Endothelial cell of umbilical vein (primary cell): ENCODE results near the gene LAMA4.

Experiments
- EZH2 ChIP-seq: IDR thresholded peaks from 2 replicates; pipeline ENCODE4 v1.6.1; 2012; ENCODE audit warnings: borderline replicate concordance, low read depth, mild to moderate bottlenecking, moderate library complexity, low read length, inconsistent platforms; ENCODE audit not compliant: severe bottlenecking
- POLR2A ChIP-seq: IDR thresholded peaks from 2 replicates; pipeline ENCODE4 v1.6.1; 2012; ENCODE audit warnings: low read depth, mild to moderate bottlenecking, control low read depth, low read length
- TF ChIP-seq, protein P1 (sequence below), 2 donors: IDR thresholded peaks; 1 replicate in 1 of 2; 2 replicates in 1 of 2; pipeline ENCODE4 v1.5.1; 2011; ENCODE audit warnings: low read length in 2 of 2, mild to moderate bottlenecking in 2 of 2, moderate library complexity in 2 of 2, control low read depth in 1 of 2, inconsistent platforms in 1 of 2, low read depth in 1 of 2; ENCODE audit not compliant: insufficient read depth in 1 of 2; ENCODE audit errors: extremely low read depth in 1 of 2

GRCh38 chr6:112215488-112216284 lies 38.7 kb downstream of the LAMA4 start:
- TF ChIP-seq POLR2A (no peak), EZH2 (no peak)
- TF ChIP-seq, protein P1, sequence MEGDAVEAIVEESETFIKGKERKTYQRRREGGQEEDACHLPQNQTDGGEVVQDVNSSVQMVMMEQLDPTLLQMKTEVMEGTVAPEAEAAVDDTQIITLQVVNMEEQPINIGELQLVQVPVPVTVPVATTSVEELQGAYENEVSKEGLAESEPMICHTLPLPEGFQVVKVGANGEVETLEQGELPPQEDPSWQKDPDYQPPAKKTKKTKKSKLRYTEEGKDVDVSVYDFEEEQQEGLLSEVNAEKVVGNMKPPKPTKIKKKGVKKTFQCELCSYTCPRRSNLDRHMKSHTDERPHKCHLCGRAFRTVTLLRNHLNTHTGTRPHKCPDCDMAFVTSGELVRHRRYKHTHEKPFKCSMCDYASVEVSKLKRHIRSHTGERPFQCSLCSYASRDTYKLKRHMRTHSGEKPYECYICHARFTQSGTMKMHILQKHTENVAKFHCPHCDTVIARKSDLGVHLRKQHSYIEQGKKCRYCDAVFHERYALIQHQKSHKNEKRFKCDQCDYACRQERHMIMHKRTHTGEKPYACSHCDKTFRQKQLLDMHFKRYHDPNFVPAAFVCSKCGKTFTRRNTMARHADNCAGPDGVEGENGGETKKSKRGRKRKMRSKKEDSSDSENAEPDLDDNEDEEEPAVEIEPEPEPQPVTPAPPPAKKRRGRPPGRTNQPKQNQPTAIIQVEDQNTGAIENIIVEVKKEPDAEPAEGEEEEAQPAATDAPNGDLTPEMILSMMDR (IDR thresholded peaks at IDR 0.05; ENCODE audit: extremely low read depth in 1 of 2, insufficient read depth in 1 of 2, low read depth in 1 of 2, low read length in 2 of 2), result no peak
